Activated effector memory CD4-positive, alpha-beta T cell treated with Interleukin-2 at 50 U/mL for 16 hours (primary cell): ENCODE data around the gene S100A3.

ENCODE experiments used
- DNase-seq: peaks from one replicate; pipeline ENCODE4 v3.0.0-alpha.2; 2020

S100A3 gene

GRCh38 chr1:153507926-153508583, 41.0 kb downstream of the S100A3 start:
- DNase-seq: no peak

GRCh38 chr1:153506831-153507413, 42.1 kb downstream of the S100A3 start:
- no peak for DNase-seq

GRCh38 chr1:153506386-153506785, 42.7 kb downstream of the S100A3 start:
- no peak for DNase-seq

- DNase-seq: no peak
Observed at GRCh38 chr1:153505576-153505975, 43.5 kb downstream of the S100A3 start.

- no peak for DNase-seq
Observed at GRCh38 chr1:153503766-153504165, 45.3 kb downstream of the S100A3 start.

GRCh38 chr1:153498746-153499145, 50.3 kb downstream of the S100A3 start:
- DNase-seq: no peak
